ENCODE results near the gene ENO3. TPM values are rescaled to one million over a fixed set of nuclear protein-coding genes. Genes with fewer than 3 reads are reported as not detected.

The ENO3 gene
- total RNA-seq, 4 donors from 2014 or later = 5.4 to 8.8 (median 5.5) TPM; not detected in 1

DNA sequence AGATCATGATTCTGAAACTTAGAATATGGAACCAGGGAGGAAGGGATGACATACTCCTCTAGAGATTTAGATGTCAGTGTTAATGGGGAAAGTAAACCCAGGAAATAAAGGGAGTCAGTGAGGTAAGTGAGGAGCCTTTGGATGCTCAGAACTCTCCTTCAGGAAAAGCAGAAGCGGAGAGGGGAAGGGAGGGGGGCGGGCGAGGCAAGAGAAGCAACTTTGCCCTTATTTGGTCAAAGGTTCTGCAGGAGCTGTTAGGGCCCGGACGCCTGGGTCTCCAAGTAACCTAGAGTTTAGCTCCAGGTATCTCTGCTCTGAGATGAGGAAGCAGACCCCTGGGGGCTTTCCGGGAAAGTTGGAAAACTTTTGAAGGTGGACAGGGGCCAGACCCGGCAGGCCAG is 3.9 kb upstream of the ENO3 start:
- WGBS, 2 donors = 7 to 9% methylated on average over 7 of the region's 7 CpGs
- Histone ChIP-seq H3K4me1 (peaks cover 12 to 44% of the 10 kb centered on the region in 2 donors), H3K27ac (peak overlapping the region; percentile 91 to 94 (median 94)), H3K27me3 (no peaks in the 10 kb centered on the region), H3K4me3 (replicated peaks in 1 of 3) (peak overlapping the region in 1 of 3 donors; percentile 98), H3K36me3 (peaks cover 7% of the 10 kb centered on the region in 2 donors), H3K9me3 (no peaks in the 10 kb centered on the region)
- no peak for DNase-seq
- TF ChIP-seq, protein P1, sequence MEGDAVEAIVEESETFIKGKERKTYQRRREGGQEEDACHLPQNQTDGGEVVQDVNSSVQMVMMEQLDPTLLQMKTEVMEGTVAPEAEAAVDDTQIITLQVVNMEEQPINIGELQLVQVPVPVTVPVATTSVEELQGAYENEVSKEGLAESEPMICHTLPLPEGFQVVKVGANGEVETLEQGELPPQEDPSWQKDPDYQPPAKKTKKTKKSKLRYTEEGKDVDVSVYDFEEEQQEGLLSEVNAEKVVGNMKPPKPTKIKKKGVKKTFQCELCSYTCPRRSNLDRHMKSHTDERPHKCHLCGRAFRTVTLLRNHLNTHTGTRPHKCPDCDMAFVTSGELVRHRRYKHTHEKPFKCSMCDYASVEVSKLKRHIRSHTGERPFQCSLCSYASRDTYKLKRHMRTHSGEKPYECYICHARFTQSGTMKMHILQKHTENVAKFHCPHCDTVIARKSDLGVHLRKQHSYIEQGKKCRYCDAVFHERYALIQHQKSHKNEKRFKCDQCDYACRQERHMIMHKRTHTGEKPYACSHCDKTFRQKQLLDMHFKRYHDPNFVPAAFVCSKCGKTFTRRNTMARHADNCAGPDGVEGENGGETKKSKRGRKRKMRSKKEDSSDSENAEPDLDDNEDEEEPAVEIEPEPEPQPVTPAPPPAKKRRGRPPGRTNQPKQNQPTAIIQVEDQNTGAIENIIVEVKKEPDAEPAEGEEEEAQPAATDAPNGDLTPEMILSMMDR (IDR thresholded peaks at IDR 0.05) = no peak
- TF ChIP-seq POLR2A (IDR thresholded peaks at IDR 0.05) = no peak
- intact Hi-C loops (cut with DNase I) = no loop called here

DNA sequence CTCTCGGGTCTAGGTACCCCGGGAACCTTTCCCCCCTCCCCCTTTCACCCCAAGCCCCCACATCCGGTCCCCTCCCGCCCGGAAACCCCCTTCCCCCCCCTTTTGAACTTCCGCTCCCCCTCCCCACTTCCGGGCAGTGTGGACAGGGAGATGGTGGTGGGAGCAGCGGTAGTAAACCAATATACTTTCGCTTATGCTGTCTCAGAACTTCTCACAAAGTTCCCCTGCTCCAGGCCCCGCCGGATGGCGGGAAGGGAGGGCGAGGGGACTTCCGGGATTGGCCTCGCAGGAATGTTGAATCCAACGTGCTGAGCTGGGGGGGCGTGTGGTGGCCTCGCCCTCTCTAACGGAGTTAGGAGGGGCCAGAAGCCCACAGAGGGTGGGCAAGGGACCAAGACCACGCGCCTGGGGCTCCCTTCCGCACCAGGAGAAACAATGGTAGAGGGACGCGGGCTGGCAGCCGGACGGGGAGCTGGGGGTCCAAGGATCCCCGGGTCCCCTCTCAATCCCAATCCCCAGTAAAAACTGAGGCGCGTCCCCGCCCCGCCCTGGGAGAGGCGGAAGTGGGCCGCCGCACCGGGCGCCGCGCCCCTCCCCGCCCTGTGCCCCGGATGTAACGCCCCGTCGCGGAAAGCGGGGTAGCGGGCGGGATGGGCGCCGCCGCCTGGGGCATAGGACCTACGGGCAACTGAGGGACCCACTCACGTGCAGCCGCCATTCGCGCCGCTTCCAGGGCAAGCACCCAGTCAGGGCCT is 3.3 kb upstream of the ENO3 start:
- Histone ChIP-seq H3K27me3 (no peaks in the 10 kb centered on the region), H3K4me1 (peaks cover 12 to 50% of the 10 kb centered on the region in 2 donors), H3K9me3 (no peaks in the 10 kb centered on the region), H3K27ac (peak overlapping the region; percentile 91 to 94 (median 94)), H3K36me3 (peaks cover 7% of the 10 kb centered on the region in 2 donors), H3K4me3 (replicated peaks in 1 of 3) (peak overlapping the region; percentile 98 to 99 (median 99))
- DNase-seq = peak; percentile 55
- intact Hi-C loops (cut with DNase I) = no loop called here
- WGBS, 2 donors = 0 to 1% methylated on average over 9 to 13 of the region's 56 CpGs
- TF ChIP-seq POLR2A (IDR thresholded peaks at IDR 0.05) = no peak

DNA sequence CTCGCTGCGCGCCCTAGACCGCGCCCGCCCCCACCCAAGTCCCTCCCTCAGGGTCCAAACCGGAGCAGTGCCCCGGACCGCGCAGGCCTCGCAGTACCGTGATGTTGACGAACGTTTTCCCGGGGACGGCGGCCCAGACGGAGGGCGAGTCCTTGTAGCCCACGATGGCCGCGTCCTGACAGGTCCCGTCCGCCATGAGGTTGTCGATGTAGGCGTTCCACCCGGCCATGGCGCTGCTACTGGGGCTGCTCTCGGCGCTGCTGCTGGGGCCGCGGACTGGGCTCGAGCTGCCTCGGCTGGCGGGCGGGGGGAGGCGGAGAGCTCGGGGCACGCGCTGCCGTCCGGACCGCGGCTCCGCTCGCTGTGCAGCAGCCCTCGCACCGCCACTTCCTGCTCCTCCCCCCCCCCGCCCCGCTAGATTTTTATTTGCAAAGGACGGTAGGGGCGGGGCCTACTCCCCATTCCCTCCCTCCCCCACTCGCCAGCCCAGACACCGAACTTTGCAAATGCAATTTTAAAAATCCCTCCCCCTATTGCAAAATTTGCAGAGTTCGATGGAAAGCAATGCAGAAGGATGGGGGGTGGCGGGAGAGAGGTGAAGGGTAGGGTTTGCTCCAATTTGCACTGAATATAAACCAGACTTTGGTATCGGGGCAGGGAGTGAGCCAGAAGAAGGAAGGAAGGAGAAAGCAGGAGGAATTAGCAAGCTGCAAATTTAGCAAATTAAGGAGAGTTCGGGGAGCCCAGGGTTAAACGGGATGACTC is 2.6 kb upstream of the ENO3 start, which contains the start of gene PFN1:
Gene PFN1, minus strand, starts transcription at position 365 of the 765 bp plus-strand sequence. Its CDS starts 136 bp downstream, at position 229.
- H3K27ac ChIP-seq = peak within 1 kb of the TSS; percentile 91 to 98 (median 94)
- TF ChIP-seq POLR2A (IDR thresholded peaks at IDR 0.05) = peak; percentile 70 to 77
- TF ChIP-seq, protein P1 (IDR thresholded peaks at IDR 0.05) = no peak
- 0% methylated on average over 17 to 28 of the region's 59 CpGs for WGBS, 2 donors
- peaks cover 19 to 57% of the 10 kb centered on the region in 2 donors for H3K4me1 ChIP-seq
- H3K4me3 ChIP-seq (replicated peaks in 1 of 3) = peak within 1 kb of the TSS; percentile 98 to 99 (median 99)
- DNase-seq = peak; percentile 90 to 92
- peaks cover 0 to 7% of the 10 kb centered on the region in 2 donors for H3K36me3 ChIP-seq
- intact Hi-C loops (cut with DNase I) = no loop called here
- H3K9me3 ChIP-seq = no peaks in the 10 kb centered on the region
- H3K27me3 ChIP-seq = no peaks in the 10 kb centered on the region

DNA sequence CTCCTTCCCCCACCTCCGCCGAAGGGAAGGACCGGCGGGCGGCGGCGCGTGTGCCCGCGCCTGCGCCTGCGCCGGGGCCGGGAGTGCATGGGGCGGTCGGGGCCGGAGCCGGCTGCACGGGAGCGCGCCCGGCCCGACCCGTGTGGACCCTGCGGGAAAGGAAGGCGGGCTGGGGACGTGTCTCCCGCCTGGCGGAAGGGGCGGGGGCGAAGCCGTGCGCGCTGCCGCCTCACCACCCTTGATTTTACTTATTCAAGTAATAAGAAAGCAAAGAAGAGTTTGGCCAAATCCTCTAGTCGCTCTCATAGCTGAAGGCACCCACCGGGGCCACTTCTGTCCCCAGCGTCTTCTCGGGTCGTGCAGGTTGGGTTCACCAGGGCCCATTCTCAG is 2.0 kb upstream of the ENO3 start:
- peak; percentile 82 to 85 for DNase-seq
- Histone ChIP-seq H3K36me3 (peaks cover 0 to 7% of the 10 kb centered on the region in 2 donors), H3K9me3 (no peaks in the 10 kb centered on the region), H3K4me3 (replicated peaks in 1 of 3) (peak overlapping the region; percentile 41 to 98 (median 66)), H3K27me3 (no peaks in the 10 kb centered on the region), H3K4me1 (peaks cover 21 to 63% of the 10 kb centered on the region in 2 donors), H3K27ac (peak overlapping the region; percentile 80 to 98 (median 94))
- TF ChIP-seq, protein P1 (IDR thresholded peaks at IDR 0.05) = peak in 2 of 6 experiments; percentile 9 to 15
- TF ChIP-seq POLR2A (IDR thresholded peaks at IDR 0.05) = peak; percentile 39 to 66
- 0 to 1% methylated on average over 9 to 32 of the region's 40 CpGs for WGBS, 2 donors
- intact Hi-C loops (cut with DNase I) = no loop called here

DNA sequence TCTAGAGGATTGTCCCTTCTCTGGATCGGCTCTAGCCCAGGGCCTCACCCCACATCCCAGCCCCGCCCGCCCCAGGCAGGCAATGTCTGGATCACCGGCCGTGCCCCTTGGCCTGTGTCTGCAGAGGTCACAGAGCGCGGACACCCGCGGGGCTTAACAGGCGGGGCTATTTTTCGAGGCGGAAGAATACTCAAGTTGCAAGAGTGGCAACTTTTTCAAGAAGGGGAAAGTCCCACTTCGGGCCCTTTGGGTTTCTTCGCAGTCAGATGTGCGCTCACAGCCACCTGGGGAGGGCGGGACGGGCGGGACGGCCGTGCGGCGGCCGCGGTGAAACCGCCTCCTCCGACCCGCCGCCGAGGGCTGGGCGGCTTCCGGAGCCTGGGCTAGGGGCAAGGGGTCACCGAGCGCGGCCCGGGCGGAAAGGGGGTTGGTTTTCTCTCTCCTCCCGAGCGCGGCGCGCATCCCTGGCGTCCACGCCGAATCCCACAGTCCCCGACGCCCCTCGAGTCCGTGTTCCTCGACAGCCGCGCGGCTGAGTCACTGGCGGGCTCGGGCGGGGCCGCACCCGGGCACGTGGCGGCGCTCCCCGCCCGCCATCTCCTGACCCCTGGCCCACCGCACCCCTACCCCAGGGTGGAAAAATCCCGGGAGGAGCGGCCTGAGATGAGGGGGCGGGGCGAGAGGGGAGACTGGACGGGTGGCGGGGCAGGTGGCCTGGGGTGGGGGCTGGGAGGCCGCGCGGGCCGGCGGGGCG is 1.4 kb upstream of the ENO3 start:
- Histone ChIP-seq H3K9me3 (no peaks in the 10 kb centered on the region), H3K27ac (peak overlapping the region; percentile 80 to 98 (median 94)), H3K36me3 (peaks cover 0 to 7% of the 10 kb centered on the region in 2 donors), H3K4me3 (replicated peaks in 1 of 3) (peak overlapping the region; percentile 41 to 98 (median 66)), H3K27me3 (no peaks in the 10 kb centered on the region), H3K4me1 (peaks cover 21 to 64% of the 10 kb centered on the region in 2 donors)
- TF ChIP-seq POLR2A (IDR thresholded peaks at IDR 0.05) = peak in 1 of 2 donors; percentile 28
- TF ChIP-seq, protein P1 (IDR thresholded peaks at IDR 0.05) = no peak
- intact Hi-C loops (cut with DNase I) = no loop called here
- WGBS, 2 donors = 0 to 1% methylated on average over 9 to 21 of the region's 75 CpGs
- peak; percentile 73 to 75 for DNase-seq

Data from thyroid gland (tissue), 4 donors.